Heart left ventricle (tissue), 13 donors: ENCODE data around the gene NGEF.

ENCODE experiments used
- CTCF ChIP-seq, 12 donors: fragments of 200-600 bp; sonication (generic) in 4 of 12; IDR thresholded peaks; one replicate each; pipeline versions ENCODE4 v1.5.0 to v1.8.0; 2018 to 2022; ENCODE audit warnings: antibody characterized with exemption in 12 of 12, mild to moderate bottlenecking in 5 of 12
- POLR2A ChIP-seq, 2 donors: fragments of 450-650 bp; IDR thresholded peaks; one replicate each; pipeline ENCODE4 v1.6.1; 2017; ENCODE audit warnings: antibody characterized with exemption in 2 of 2, mild to moderate bottlenecking in 2 of 2, moderate library complexity in 2 of 2
- donor health status: ischemic (EF 13 %, LVEDD 7.1; RV severe dilation, severe dysfunction).
- donor health status: DM: no; HTN: yes; CAD: no.
- donor health status: DM: no; HTN: no; CAD: no.
- donor health status: ischemic (EF 25% LVEDD 6.9; RV normal size, moderate dysfunction).
- donor health status: ischemic (EF 25% LVEDD 5.7; RV mildly dilated, moderate dysfunction).
- donor health status: ischemic (EF 35%, LVEDD 5.7; RV mildly dilated, moderate dysfunction).
- donor health status: nonischemic (EF 11% LVEDD 7.7; RV severe dilation, severe dysfunction).
- donor health status: DM: yes; HTN: yes; CAD: no.
- donor health status: PGD.
- donor health status: ischemic (EF 29% LVEDD 5.4; RV normal size, mild dysfunction).
- donor health status: nonischemic (EF 23%, LVEDD 6.1; RV moderate dilation, normal function).

- TF ChIP-seq CTCF (IDR thresholded peaks at IDR 0.05) (no peak), POLR2A (IDR thresholded peaks at IDR 0.05) (no peak)
Measured at GRCh38 chr2:232919141-232919540, 93.9 kb downstream of the NGEF start.
